H1 (cell line): ENCODE results near the gene FOXA2. TPM values are rescaled to one million over a fixed set of nuclear protein-coding genes. Genes with fewer than 3 reads are reported as not detected.

Experiments used
- CBX5 ChIP-seq: fragments of 300-800, 300-1000 bp; sonication (generic); IDR thresholded peaks from 2 replicates; pipeline ENCODE4 v1.7.1; 2016; ENCODE audit warnings: antibody characterized with exemption, low read length, low read depth
- CHD7 ChIP-seq: fragments of 300-600 bp; sonication (generic); IDR thresholded peaks from 2 replicates; pipeline ENCODE4 v1.7.1; 2012; ENCODE audit warnings: low read length, moderate library complexity, mild to moderate bottlenecking, inconsistent platforms; ENCODE audit not compliant: insufficient replicate concordance
- EP300 ChIP-seq, 2 experiments: IDR thresholded peaks; 1 replicate in 1 of 2; 2 replicates in 1 of 2; pipeline ENCODE4 v1.6.1; 2011 to 2012; ENCODE audit warnings: low read depth in 2 of 2, low read length in 2 of 2, mild to moderate bottlenecking in 2 of 2, borderline replicate concordance in 1 of 2, inconsistent platforms in 1 of 2, moderate library complexity in 1 of 2
- GTF2F1 ChIP-seq: IDR thresholded peaks from 2 replicates; pipeline ENCODE4 v1.6.1; 2012; ENCODE audit warnings: low read depth, low read length, improper control_type of control experiment, borderline replicate concordance
- RXRA ChIP-seq: IDR thresholded peaks from 2 replicates; pipeline ENCODE4 v1.6.1; 2011; ENCODE audit warnings: low read depth, mild to moderate bottlenecking, low read length, moderate library complexity; ENCODE audit not compliant: insufficient read depth
- SAP30 ChIP-seq: fragments of 300-600 bp; sonication (generic); IDR thresholded peaks from 2 replicates; pipeline ENCODE4 v1.7.1; 2012; ENCODE audit warnings: low read length, moderate library complexity, mild to moderate bottlenecking, inconsistent platforms; ENCODE audit not compliant: insufficient read depth, insufficient replicate concordance
- SP1 ChIP-seq: IDR thresholded peaks from 2 replicates; pipeline ENCODE4 v1.6.1; 2011; ENCODE audit warnings: low read depth, low read length
- polyA plus RNA-seq, 7 experiments: library from polyadenylated mRNA; depleted of rRNA in 3 of 7; stranded (reverse) in 5 of 7; unstranded in 2 of 7; fragments of >200 nt in 5 of 7; fragments of 200-250 nt in 2 of 7; gene quantifications; 1 replicate in 5 of 7; 2 replicates in 1 of 7; 4 replicates in 1 of 7; pipeline versions ENCODE4 v1.2.1 to v1.2.3, GENCODE V29; 2011 to 2013; ENCODE audit warnings: missing spikeins in 2 of 7, mixed read lengths in 2 of 7
- total RNA-seq: library from RNA; stranded (reverse); fragmentation: NEBNext Ultra II Directional; extraction: Animal tissue kit (Norgen Biotek cat#: 25700); gene quantifications from 2 replicates; pipeline ENCODE4 v1.2.1, GENCODE V29; 2021

The FOXA2 gene
- total and polyA plus RNA-seq, 2 of the 8 experiments (the other 6 are each of a cell fraction or from before 2014, with no cell fraction given) = not detected

- no peak for TF ChIP-seq CHD7
- TF ChIP-seq GTF2F1 = no peak
- no peak for TF ChIP-seq SAP30
- TF ChIP-seq CBX5 = no peak
- TF ChIP-seq SP1 = no peak
- no peak for TF ChIP-seq EP300 (IDR thresholded peaks at IDR 0.05; ENCODE audit: borderline replicate concordance in 1 of 2, low read depth in 2 of 2, low read length in 2 of 2)
- no peak for TF ChIP-seq RXRA
Measured at GRCh38 chr20:22577515-22578220, 6.7 kb downstream of the FOXA2 start (continued).
